Esophagus squamous epithelium (tissue), 5 donors: Measurements from ENCODE around the gene CAMK1D. TPM values are rescaled to one million over a fixed set of nuclear protein-coding genes. Genes with fewer than 3 reads are reported as not detected.
A peak's percentile ranks its signal among the peaks of the same experiment; 100 is the strongest.

ENCODE experiments used
- DNase-seq: peaks from one replicate; lab custom pipeline; 2025; lab: John Stamatoyannopoulos, UW
- H3K27ac ChIP-seq, 4 donors: fragments of 200-600 bp; sonication (generic); one replicate each; pipeline ENCODE4 v1.5.1; 2016 to 2019; ENCODE audit warnings: mild to moderate bottlenecking in 1 of 4
- H3K27me3 ChIP-seq, 4 donors: fragments of 200-600 bp; sonication (generic); 1 replicate in 3 of 4; 2 replicates in 1 of 4; pipeline versions ENCODE4 v1.5.1 to v1.6.0; 2017 to 2021; ENCODE audit warnings: antibody characterized with exemption in 1 of 4
- H3K36me3 ChIP-seq, 3 donors: fragments of 200-600 bp; sonication (generic); one replicate each; pipeline ENCODE4 v1.5.1; 2016 to 2019
- H3K4me1 ChIP-seq, 3 donors: fragments of 200-600 bp; sonication (generic); one replicate each; pipeline ENCODE4 v1.5.1; 2017 to 2019
- H3K4me3 ChIP-seq, 4 donors: fragments of 200-600 bp; sonication (generic); 1 replicate in 3 of 4; 2 replicates in 1 of 4; pipeline ENCODE4 v1.5.1; 2016 to 2019; ENCODE audit warnings: mild to moderate bottlenecking in 2 of 4, moderate library complexity in 1 of 4
- H3K9me3 ChIP-seq, 3 donors: fragments of 200-600 bp; sonication (generic); one replicate each; pipeline ENCODE4 v1.5.1; 2016 to 2019
- POLR2A ChIP-seq, 4 donors: fragments of 450-650 bp; IDR thresholded peaks; one replicate each; pipeline ENCODE4 v1.6.1; 2017; ENCODE audit warnings: antibody characterized with exemption in 4 of 4, mild to moderate bottlenecking in 4 of 4, moderate library complexity in 3 of 4
- WGBS, 2 donors: methylation state at CpG; one replicate each; pipeline ENCODE4 v1.1.5; 2018; 5-methylcytosine and 5-hydroxymethylcytosine counted together
- intact Hi-C: fragments of 100-400 bp; cut with DNase I; formaldehyde crosslinking; loops from one replicate; pipeline ENCODE4 v1.15.0; 2022
- small RNA-seq, 4 donors: library from RNA; depleted of rRNA; stranded (forward); fragments of <200 nt; gene quantifications; one replicate each; pipeline ENCODE3, GENCODE V24; 2016
- total RNA-seq, 4 donors: library from RNA; depleted of rRNA; stranded (reverse); fragments of >200 nt; gene quantifications; one replicate each; pipeline ENCODE4 v1.1.0, GENCODE V29; 2016
- TF ChIP-seq, protein P1 (sequence below), 6 experiments: fragments of 450-650 bp in 4 of 6; fragments of 200-600 bp in 2 of 6; sonication (generic) in 2 of 6; IDR thresholded peaks; one replicate each; pipeline ENCODE4 v1.5.1; 2016 to 2019; ENCODE audit warnings: antibody characterized with exemption in 6 of 6, mild to moderate bottlenecking in 4 of 6, moderate library complexity in 4 of 6
- donor health status: DM: yes; HTN: yes; CAD: no.

CAMK1D gene
- total RNA-seq, 4 donors from 2014 or later: 3.8 to 11.8 (median 9.9) TPM

DNA sequence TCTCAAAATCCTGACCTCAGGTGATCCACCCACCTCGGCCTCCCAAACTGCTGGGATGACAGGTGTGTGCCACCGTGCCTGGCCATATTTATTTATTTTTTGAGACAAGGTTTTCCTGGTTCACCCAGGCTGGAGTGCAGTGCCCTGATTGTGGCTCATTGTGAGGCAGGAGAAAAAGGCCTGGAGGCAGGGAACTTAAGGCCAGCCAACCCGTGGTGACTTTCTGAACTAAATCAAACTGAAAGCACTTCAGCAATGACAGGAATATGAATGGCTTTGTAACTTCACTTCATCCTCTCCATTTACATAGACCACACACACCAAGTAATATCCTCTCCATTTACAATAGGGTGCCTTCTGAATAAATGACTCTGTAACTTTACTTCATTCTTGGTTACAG, 527.8 kb downstream of the CAMK1D start:
- intact Hi-C loops: no loop called here
- Histone ChIP-seq H3K4me3 (no peak overlapping the region), H3K9me3 (no peaks in the 10 kb centered on the region), H3K27me3 (no peaks in the 10 kb centered on the region), H3K4me1 (peaks cover 0 to 36% (median 3%) of the 10 kb centered on the region in 3 donors), H3K36me3 (no peaks in the 10 kb centered on the region), H3K27ac (peak overlapping the region in 1 of 4 donors; percentile 60)
- TF ChIP-seq POLR2A (IDR thresholded peaks at IDR 0.05): no peak
- TF ChIP-seq, protein P1, sequence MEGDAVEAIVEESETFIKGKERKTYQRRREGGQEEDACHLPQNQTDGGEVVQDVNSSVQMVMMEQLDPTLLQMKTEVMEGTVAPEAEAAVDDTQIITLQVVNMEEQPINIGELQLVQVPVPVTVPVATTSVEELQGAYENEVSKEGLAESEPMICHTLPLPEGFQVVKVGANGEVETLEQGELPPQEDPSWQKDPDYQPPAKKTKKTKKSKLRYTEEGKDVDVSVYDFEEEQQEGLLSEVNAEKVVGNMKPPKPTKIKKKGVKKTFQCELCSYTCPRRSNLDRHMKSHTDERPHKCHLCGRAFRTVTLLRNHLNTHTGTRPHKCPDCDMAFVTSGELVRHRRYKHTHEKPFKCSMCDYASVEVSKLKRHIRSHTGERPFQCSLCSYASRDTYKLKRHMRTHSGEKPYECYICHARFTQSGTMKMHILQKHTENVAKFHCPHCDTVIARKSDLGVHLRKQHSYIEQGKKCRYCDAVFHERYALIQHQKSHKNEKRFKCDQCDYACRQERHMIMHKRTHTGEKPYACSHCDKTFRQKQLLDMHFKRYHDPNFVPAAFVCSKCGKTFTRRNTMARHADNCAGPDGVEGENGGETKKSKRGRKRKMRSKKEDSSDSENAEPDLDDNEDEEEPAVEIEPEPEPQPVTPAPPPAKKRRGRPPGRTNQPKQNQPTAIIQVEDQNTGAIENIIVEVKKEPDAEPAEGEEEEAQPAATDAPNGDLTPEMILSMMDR (IDR thresholded peaks at IDR 0.05): no peak
- no peak for DNase-seq
- WGBS, 2 donors: 50 to 62% methylated on average over 3 of the region's 3 CpGs

DNA sequence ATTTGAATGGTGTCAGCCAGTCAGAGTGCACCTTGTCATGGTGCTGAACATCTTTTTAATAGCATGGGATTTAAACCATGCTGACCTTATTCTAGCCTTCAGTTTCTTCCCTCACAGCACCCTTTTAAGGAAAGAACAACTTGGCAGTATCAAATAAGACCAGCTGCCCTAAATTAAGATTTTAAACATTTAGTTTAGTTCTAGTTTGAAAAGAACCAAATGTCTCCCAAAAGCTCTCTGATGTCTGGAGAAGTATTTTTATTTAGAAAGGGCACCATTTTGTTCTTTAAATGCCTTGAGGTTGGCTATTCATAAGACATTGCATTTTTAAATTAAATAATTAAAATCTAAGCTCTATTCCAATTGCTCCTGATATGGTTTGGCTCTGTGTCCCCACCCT, 531.1 kb downstream of the CAMK1D start:
- intact Hi-C loops: no loop called here
- H3K4me1 ChIP-seq: peaks cover 0 to 18% (median 3%) of the 10 kb centered on the region in 3 donors
- H3K27me3 ChIP-seq: peaks cover 0 to 3% (median 0%) of the 10 kb centered on the region in 4 donors
- H3K9me3 ChIP-seq: no peaks in the 10 kb centered on the region
- H3K27ac ChIP-seq: peak overlapping the region in 2 of 4 donors; percentile 21 to 31
- no peak for TF ChIP-seq POLR2A (IDR thresholded peaks at IDR 0.05)
- TF ChIP-seq, protein P1 (IDR thresholded peaks at IDR 0.05): no peak
- no peak for DNase-seq
- H3K4me3 ChIP-seq: no peak overlapping the region
- no peaks in the 10 kb centered on the region for H3K36me3 ChIP-seq

DNA sequence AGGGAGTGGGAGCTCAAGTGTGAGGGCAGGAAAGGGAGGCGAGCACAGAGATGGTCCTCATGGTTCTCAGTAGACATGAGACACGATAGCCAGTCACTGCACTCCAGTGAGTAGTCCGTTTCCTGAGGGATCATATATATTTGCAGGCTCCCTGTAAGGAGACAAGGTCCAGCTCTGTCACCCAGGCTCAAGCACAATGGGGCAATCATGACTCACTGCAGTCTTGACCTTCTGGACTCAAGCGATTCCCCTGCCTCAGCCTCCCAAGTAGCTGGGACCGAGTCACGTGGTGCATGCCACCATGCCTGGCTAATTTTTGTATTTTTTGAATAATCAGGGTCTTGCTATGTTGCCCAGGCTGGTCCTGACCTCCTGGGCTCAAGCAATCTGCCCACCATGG, 535.5 kb downstream of the CAMK1D start:
- intact Hi-C loops: no loop called here
- Histone ChIP-seq H3K36me3 (no peaks in the 10 kb centered on the region), H3K9me3 (no peaks in the 10 kb centered on the region), H3K27me3 (peaks cover 0 to 11% (median 0%) of the 10 kb centered on the region in 4 donors), H3K4me1 (peaks cover 0 to 22% (median 8%) of the 10 kb centered on the region in 3 donors), H3K27ac (no peak overlapping the region), H3K4me3 (no peak overlapping the region)
- TF ChIP-seq POLR2A (IDR thresholded peaks at IDR 0.05): no peak
- TF ChIP-seq, protein P1 (IDR thresholded peaks at IDR 0.05): no peak
- WGBS, 2 donors: 73 to 89% methylated on average over 4 to 5 of the region's 6 CpGs
- no peak for DNase-seq

Small RNAs within 50 kb of the gene (small RNA-seq; reads per million reads assigned to genes)
- gene MIR4480 (0 reads per million in 4 donors), gene MIR548Q (0 reads per million in 4 donors), gene RF00279 (0 to 0.14 (median 0) reads per million in 4 donors), gene RN7SL198P (0 reads per million in 4 donors), gene RNU6ATAC39P (0 reads per million in 4 donors)

Other genes starting within 250 kb of the CAMK1D start
- 1 to 10 TPM; 1.2 to 5.0 (median 4.3) TPM for gene SEC61A2, start 219.9 kb upstream of the CAMK1D start, total RNA-seq
- gene NUDT5, start 153.7 kb upstream of the CAMK1D start, total RNA-seq: 10 to 100 TPM; 30.7 to 79.3 (median 42.3) TPM
- gene CDC123, start 153.4 kb upstream of the CAMK1D start, total RNA-seq: 10 to 100 TPM; 37.4 to 84.8 (median 80.3) TPM